ENCODE measurements around the gene UBE2G1.

The UBE2G1 gene

GRCh38 chr17:4317610-4318009 is 48.9 kb downstream of the UBE2G1 start:
- no peak for TF ChIP-seq CTCF (IDR thresholded peaks at IDR 0.05; ENCODE audit: borderline replicate concordance, control extremely low read depth, extremely low read depth, insufficient read depth, missing control alignments)
- DNase-seq (ENCODE audit: low spot score) = no peak

GRCh38 chr17:4316648-4317047 is 49.8 kb downstream of the UBE2G1 start:
- TF ChIP-seq CTCF (IDR thresholded peaks at IDR 0.05; ENCODE audit: borderline replicate concordance, control extremely low read depth, extremely low read depth, insufficient read depth, missing control alignments) = no peak
- in situ Hi-C loops (cut with MboI; ENCODE audit: low sequenced_read_pairs, unreplicated experiment) = no loop called here
- DNase-seq (ENCODE audit: low spot score) = no peak

More at GRCh38 chr17:4317610-4318009, 48.9 kb downstream of the UBE2G1 start:
- in situ Hi-C loops (cut with MboI; ENCODE audit: low sequenced_read_pairs, unreplicated experiment) = no loop called here

GRCh38 chr17:4314618-4315017 is 51.9 kb downstream of the UBE2G1 start:
- in situ Hi-C loops (cut with MboI; ENCODE audit: low sequenced_read_pairs, unreplicated experiment) = no loop called here
- TF ChIP-seq CTCF (IDR thresholded peaks at IDR 0.05; ENCODE audit: borderline replicate concordance, control extremely low read depth, extremely low read depth, insufficient read depth, missing control alignments) = no peak
- no peak for DNase-seq (ENCODE audit: low spot score)

- in situ Hi-C loops (cut with MboI; ENCODE audit: low sequenced_read_pairs, unreplicated experiment) = no loop called here
- DNase-seq (ENCODE audit: low spot score) = no peak
- no peak for TF ChIP-seq CTCF (IDR thresholded peaks at IDR 0.05; ENCODE audit: borderline replicate concordance, control extremely low read depth, extremely low read depth, insufficient read depth, missing control alignments)
Observed at GRCh38 chr17:4314179-4314578, 52.3 kb downstream of the UBE2G1 start.

GRCh38 chr17:4313221-4314114 is 53.0 kb downstream of the UBE2G1 start:
- in situ Hi-C loops (cut with MboI; ENCODE audit: low sequenced_read_pairs, unreplicated experiment) = no loop called here
- TF ChIP-seq CTCF (IDR thresholded peaks at IDR 0.05; ENCODE audit: borderline replicate concordance, control extremely low read depth, extremely low read depth, insufficient read depth, missing control alignments) = no peak
- peak; percentile 35 for DNase-seq (ENCODE audit: low spot score)

- in situ Hi-C loops (cut with MboI; ENCODE audit: low sequenced_read_pairs, unreplicated experiment) = no loop called here
- no peak for DNase-seq (ENCODE audit: low spot score)
- no peak for TF ChIP-seq CTCF (IDR thresholded peaks at IDR 0.05; ENCODE audit: borderline replicate concordance, control extremely low read depth, extremely low read depth, insufficient read depth, missing control alignments)
Observed at GRCh38 chr17:4310354-4311060, 56.0 kb downstream of the UBE2G1 start.

All from GM13976 (cell line).